ENCODE data around the gene KCMF1.
"Not testable (repeated sequence)": the region's sequence is repeated elsewhere in the genome, so short reads cannot be mapped to it uniquely, and the experiment has no call there.

The KCMF1 gene

GRCh38 chr2:84945838-84946203 lies 25.1 kb upstream of the KCMF1 start:
- H3K4me3 Mint-ChIP-seq = peak overlapping the region; percentile 53

GRCh38 chr2:84946204-84947009 lies 24.6 kb upstream of the KCMF1 start:
- Mint-ChIP-seq H3K4me1 (peaks cover 54% of the 10 kb centered on the region), H3K4me3 (peak overlapping the region; percentile 53), H3K9me3 (no peaks in the 10 kb centered on the region), H3K36me3 (peaks cover 22% of the 10 kb centered on the region), H3K27ac (peak overlapping the region; percentile 91)
- DNase-seq (ENCODE audit: low spot score in 2 of 2) = peak; percentile 38 to 76
- peak; percentile 95 for ATAC-seq

More at GRCh38 chr2:84945838-84946203, 25.1 kb upstream of the KCMF1 start:
- ATAC-seq; H3K9me3 Mint-ChIP-seq; DNase-seq (ENCODE audit: low spot score in 2 of 2): not testable (repeated sequence)
- Mint-ChIP-seq H3K4me1 (peaks cover 54% of the 10 kb centered on the region), H3K27ac (peak overlapping the region; percentile 91), H3K36me3 (peaks cover 22% of the 10 kb centered on the region)

GRCh38 chr2:84947010-84947593 lies 23.9 kb upstream of the KCMF1 start:
- ATAC-seq = no peak

GRCh38 chr2:84953535-84953934 lies 17.4 kb upstream of the KCMF1 start:
- DNase-seq (ENCODE audit: low spot score in 2 of 2) = no peak
- H3K4me3 Mint-ChIP-seq = no peak overlapping the region
- peaks cover 4% of the 10 kb centered on the region for H3K4me1 Mint-ChIP-seq
- ATAC-seq = no peak
- peaks cover 14% of the 10 kb centered on the region for H3K36me3 Mint-ChIP-seq
- H3K27ac Mint-ChIP-seq = peak overlapping the region; percentile 76
- H3K9me3 Mint-ChIP-seq = no peaks in the 10 kb centered on the region

More at GRCh38 chr2:84947010-84947593, 23.9 kb upstream of the KCMF1 start:
- Mint-ChIP-seq H3K9me3 (no peaks in the 10 kb centered on the region), H3K27ac (peak overlapping the region; percentile 91), H3K4me1 (peaks cover 54% of the 10 kb centered on the region), H3K4me3 (peak overlapping the region; percentile 53), H3K36me3 (peaks cover 22% of the 10 kb centered on the region)
- DNase-seq (ENCODE audit: low spot score in 2 of 2) = no peak

GRCh38 chr2:84954329-84954728 lies 16.6 kb upstream of the KCMF1 start:
- no peak for DNase-seq (ENCODE audit: low spot score in 2 of 2)
- peaks cover 17% of the 10 kb centered on the region for H3K36me3 Mint-ChIP-seq

DNA sequence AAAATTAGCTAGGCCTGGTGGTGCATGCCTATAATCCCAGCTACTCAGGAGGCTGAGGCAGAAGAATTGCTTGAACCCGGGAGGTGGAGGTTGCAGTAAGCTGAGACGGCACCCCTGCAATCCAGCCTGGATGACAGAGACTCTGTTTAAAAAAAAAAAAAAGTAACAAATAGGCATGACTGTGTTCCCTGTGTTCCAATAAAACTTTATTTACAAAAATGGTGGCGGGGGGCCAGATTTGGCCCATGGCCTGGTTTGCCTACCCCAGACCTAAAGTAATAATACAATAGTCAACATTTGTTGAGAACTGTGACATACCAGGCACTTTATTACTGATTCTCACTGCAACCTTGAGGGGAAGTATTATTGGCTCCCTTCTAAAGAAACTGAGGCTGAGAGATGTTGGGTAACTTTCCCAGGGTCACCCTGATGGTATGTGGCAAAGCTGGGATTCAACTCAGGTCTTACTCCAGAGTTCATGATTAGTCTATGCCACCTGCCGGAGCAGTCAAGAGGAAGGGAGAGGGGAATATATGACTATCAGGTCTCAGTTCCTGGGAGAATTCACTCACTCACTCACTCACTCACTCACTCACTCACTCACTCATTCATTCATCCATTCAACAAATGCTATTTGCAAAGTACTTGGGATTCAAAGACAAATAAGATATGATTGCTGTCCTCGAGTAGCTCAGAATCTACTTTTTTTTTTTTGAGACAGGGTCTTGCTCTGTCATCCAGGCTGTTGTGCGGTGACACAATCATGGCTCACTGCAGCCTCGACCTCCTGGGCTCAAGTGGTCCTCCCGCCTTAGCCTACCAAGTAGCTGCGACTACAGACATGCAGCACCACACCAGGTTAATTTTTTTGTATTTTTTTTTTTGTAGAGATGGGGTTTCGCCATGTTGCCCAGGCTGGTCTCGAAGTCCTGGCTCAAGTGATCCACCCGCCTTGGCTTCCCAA lies 14.3 kb upstream of the KCMF1 start:
- Mint-ChIP-seq H3K4me1 (peaks cover 9% of the 10 kb centered on the region), H3K9me3 (no peaks in the 10 kb centered on the region), H3K4me3 (no peak overlapping the region), H3K27ac (no peak overlapping the region), H3K36me3 (peaks cover 39% of the 10 kb centered on the region)
- ATAC-seq = no peak
- DNase-seq (ENCODE audit: low spot score in 2 of 2) = no peak

More at GRCh38 chr2:84954329-84954728, 16.6 kb upstream of the KCMF1 start:
- Mint-ChIP-seq H3K4me3 (no peak overlapping the region), H3K9me3 (no peaks in the 10 kb centered on the region), H3K27ac (peak overlapping the region; percentile 76), H3K4me1 (peaks cover 9% of the 10 kb centered on the region)
- ATAC-seq = no peak

DNA sequence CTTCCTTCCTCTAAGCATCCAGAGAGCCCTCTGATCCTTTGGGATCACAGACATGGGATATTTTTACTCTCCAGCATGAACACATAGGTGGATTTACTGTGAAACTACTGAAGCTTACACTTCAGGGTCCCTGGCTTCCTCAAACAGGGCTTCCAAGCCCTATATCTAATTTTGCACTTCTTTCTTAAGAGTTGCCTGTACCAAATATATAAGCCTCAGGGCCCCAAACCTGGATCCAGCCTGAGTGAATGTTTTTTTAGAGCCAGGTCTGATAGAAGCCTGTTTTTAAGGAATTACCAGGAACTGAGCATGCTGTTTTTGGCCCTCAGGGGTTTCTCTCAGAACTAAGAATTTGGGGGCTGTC lies 13.2 kb upstream of the KCMF1 start:
- peaks cover 10% of the 10 kb centered on the region for H3K4me1 Mint-ChIP-seq
- no peak for DNase-seq (ENCODE audit: low spot score in 2 of 2)
- no peak for ATAC-seq
- peak overlapping the region; percentile 61 for H3K27ac Mint-ChIP-seq
- H3K4me3 Mint-ChIP-seq = no peak overlapping the region
- H3K36me3 Mint-ChIP-seq = peaks cover 50% of the 10 kb centered on the region
- no peaks in the 10 kb centered on the region for H3K9me3 Mint-ChIP-seq

DNA sequence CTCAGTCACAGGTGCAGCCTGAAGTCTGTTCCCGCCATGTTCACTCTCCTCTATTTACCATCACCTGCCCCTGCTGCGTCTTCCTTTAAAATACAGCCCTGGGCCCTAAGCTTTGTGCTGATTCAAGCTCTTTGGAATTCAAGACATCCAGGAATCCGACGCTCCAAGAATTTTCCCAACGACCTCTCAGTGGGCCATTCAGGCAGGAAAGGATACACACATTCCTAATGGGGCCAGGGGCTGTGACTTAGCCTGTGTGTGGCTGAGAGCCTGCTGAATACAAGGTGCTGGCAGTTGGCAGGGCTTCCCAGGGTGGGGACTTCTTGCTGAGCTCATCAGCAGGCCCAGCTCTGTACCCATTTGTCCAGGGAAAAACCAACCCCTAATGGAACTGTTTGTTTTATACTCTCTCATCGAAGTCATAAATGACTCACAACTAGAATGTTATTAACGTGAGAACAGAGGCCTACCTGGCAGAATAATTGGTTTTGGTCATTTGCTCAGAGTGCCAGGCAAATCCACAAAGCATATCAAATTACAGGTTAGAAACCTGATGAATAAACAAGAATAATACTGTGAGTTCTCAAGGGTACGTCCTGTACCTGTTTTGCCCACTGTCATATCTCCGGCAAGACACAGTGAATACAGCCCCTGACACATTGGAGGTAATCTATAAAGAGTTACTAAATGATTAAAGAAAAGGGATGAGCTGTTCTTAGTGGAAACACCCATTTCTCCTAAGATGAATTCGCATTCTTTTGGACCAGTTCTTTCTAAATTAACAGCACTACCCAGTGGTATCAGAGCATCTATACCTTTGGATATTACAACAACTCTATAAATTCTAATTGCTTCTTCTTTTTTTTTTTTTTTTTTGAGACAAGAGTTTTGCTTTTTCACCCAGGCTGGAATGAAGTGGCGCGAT lies 12.6 kb upstream of the KCMF1 start:
- H3K4me1 Mint-ChIP-seq = peaks cover 17% of the 10 kb centered on the region
- peak overlapping the region; percentile 61 for H3K27ac Mint-ChIP-seq
- peaks cover 57% of the 10 kb centered on the region for H3K36me3 Mint-ChIP-seq
- H3K9me3 Mint-ChIP-seq = no peaks in the 10 kb centered on the region
- no peak overlapping the region for H3K4me3 Mint-ChIP-seq
- ATAC-seq (peak; percentile 56), DNase-seq (ENCODE audit: low spot score in 2 of 2) (no peak)

DNA sequence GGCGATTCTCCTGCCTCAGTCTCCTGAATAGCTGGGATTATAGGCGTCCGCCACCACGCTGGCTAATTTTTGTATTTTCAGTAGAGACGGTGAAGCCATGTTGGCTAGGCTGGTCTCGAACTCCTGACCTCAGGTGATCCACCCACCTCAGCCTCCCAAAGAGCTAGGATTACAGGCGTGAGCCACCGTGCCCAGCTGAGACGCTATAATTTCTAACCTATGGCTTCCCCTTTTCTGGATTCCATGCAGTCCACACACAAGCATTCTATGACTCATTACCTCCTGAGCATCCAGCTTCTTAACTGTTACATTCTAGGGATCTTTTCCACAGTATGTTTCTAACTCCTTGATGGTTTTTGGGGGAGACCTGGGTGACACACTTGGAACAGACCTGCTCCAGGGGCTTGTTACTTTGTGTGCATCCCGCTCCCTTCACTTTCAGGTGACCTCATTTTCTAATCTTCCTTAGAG lies 11.8 kb upstream of the KCMF1 start:
- Mint-ChIP-seq H3K4me3 (no peak overlapping the region), H3K36me3 (peaks cover 64% of the 10 kb centered on the region), H3K9me3 (no peaks in the 10 kb centered on the region), H3K27ac (peak overlapping the region; percentile 60), H3K4me1 (peaks cover 24% of the 10 kb centered on the region)
- no peak for ATAC-seq
- no peak for DNase-seq (ENCODE audit: low spot score in 2 of 2)

DNA sequence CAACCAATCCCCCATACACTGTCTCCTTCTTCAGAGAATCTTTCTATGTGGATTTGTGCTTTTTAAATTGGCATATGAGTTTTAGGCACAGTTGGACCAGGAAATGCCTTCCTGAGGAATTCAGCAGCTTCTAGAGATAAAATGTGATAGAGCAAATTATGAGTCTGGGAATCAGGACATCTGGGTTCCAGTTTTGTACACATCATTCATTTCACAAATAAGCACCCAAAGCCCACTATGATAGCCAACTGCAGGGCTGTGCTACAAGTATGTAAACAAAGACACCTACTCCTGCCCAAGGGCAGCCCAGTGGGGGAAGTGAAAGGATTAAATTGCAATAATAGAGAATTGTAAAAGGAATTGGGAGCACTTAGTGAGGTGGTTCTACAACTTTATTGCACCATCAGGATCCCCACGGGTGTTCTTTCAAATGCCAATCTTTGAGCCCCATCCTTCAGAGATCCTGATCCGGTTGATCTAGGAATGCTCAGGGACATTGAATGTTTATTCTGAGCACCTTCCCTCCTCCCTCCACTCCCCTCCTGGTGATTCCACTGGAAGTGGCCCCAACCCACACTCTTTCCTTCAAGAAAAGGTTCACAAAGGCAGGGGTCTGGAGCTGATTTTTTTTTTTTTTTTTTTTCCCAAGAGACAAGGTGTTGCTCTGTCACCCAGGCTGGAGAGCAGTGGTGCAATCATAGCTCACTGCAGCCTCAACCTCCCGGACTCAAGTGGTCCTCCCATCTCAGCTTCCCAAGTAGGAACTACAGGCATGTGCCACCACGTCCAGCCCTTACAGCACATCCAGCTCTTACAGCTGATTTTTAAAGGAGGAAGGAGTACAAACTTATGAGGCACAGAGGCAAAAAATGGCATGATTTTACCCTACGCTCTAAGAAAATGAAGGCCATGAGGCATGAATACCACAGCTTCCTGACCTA lies 11.1 kb upstream of the KCMF1 start:
- Mint-ChIP-seq H3K4me1 (peaks cover 30% of the 10 kb centered on the region), H3K4me3 (no peak overlapping the region), H3K36me3 (peaks cover 68% of the 10 kb centered on the region), H3K9me3 (no peaks in the 10 kb centered on the region), H3K27ac (peak overlapping the region; percentile 60)
- ATAC-seq (no peak), DNase-seq (ENCODE audit: low spot score in 2 of 2) (no peak)

- H3K27ac Mint-ChIP-seq = peak overlapping the region; percentile 14
- no peak overlapping the region for H3K4me3 Mint-ChIP-seq
- no peak for DNase-seq (ENCODE audit: low spot score in 2 of 2)
- H3K36me3 Mint-ChIP-seq = peaks cover 94% of the 10 kb centered on the region
- H3K9me3 Mint-ChIP-seq = no peaks in the 10 kb centered on the region
- peaks cover 40% of the 10 kb centered on the region for H3K4me1 Mint-ChIP-seq
- ATAC-seq = no peak
Measured at GRCh38 chr2:84962917-84963316, 8.0 kb upstream of the KCMF1 start.

DNA sequence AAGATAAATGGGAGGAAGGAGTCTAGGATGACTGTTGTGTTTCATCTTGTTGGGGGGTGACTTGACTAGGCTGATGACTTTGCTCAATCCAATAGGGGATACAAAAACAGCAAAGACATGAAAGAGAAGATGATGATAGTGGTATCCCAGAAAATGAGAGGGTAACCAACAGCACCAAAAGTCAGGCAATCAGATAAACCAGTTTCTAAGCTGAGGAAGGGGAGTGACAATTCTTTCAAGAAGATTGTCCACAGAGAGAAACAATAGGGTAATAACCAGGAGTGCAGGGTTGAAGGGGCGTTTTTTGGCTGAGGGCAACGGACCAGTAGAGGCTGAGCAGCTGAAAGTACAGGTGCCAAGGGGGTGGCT lies 7.7 kb upstream of the KCMF1 start:
- no peak for ATAC-seq

DNA sequence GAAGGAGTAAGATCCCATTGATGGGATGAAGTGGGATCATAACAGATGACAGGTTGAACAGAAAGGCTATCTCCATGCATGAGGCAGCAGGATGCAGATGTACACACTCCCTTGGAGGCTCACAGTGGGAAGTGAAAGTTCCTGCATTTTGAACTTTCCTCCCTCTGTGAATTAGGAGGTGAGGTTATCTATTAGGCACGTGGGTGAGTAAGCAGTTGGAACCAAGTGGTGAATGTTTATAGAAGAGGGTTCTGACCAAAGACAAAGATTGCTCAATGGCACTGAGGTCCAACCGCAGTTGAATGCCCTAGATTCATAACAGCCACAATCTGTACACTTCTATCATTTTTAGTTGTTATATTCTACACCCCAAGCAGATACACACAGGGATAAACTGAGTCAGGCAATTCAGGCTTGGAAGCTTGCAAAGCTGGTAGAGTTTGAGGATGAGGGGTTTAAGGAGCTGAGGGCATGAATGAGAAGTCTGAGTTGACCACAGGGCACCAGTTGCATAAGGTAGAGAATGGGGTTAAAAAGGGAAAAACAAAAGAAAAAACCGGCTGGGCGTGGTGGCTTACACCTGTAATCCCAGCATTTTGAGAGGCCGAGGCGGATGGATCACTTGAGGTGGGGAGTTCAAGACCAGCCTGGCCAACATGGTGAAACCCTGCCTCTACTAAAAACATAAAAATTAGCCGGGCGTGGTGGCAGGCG lies 7.1 kb upstream of the KCMF1 start:
- Mint-ChIP-seq H3K27ac (peak overlapping the region; percentile 14), H3K4me3 (no peak overlapping the region), H3K4me1 (peaks cover 48% of the 10 kb centered on the region), H3K36me3 (peaks cover 96% of the 10 kb centered on the region), H3K9me3 (peaks cover 2% of the 10 kb centered on the region)
- ATAC-seq = no peak
- no peak for DNase-seq (ENCODE audit: low spot score in 2 of 2)

More for the DNA sequence above, 7.7 kb upstream of the KCMF1 start:
- DNase-seq (ENCODE audit: low spot score in 2 of 2) = no peak
- peaks cover 94% of the 10 kb centered on the region for H3K36me3 Mint-ChIP-seq
- peaks cover 44% of the 10 kb centered on the region for H3K4me1 Mint-ChIP-seq
- peaks cover 2% of the 10 kb centered on the region for H3K9me3 Mint-ChIP-seq
- H3K4me3 Mint-ChIP-seq = no peak overlapping the region
- H3K27ac Mint-ChIP-seq = peak overlapping the region; percentile 14

Data from stimulated activated effector memory CD8-positive, alpha-beta T cell treated with anti-CD3 and anti-CD28 coated beads, Interleukin-12 subunit alpha, Interleukin-12 subunit beta, amount 100 ng/mL, for 72 hours (primary cell).